Stimulated activated naive B cell treated with anti-CD40 and anti-IgM and Interleukin-4, amounts not matched to agents 10 μg/mL and 1 μg/mL and 100 μg/mL, for 72 hours (primary cell): ENCODE results near the gene GABRR1.
A peak's percentile ranks its signal among the peaks of the same experiment; 100 is the strongest.

Experiments used
- ATAC-seq, 2 donors: fragments of 150-1000 bp; cut with Tn5 transposase; replicated peaks; 2 replicates each; pipeline ENCODE4 v1.10.0; 2021; ENCODE audit warnings: moderate library complexity in 1 of 2
- DNase-seq: peaks from one replicate; pipeline ENCODE4 v3.0.0; 2021
- H3K27ac Mint-ChIP-seq: one replicate; pipeline ENCODE4 v1.8.0; 2022; ENCODE audit warnings: mild to moderate bottlenecking, mixed read lengths
- H3K27me3 Mint-ChIP-seq, 2 donors: one replicate each; pipeline ENCODE4 v1.8.0; 2022; ENCODE audit warnings: mixed read lengths in 2 of 2
- H3K36me3 Mint-ChIP-seq, 2 donors: one replicate each; pipeline ENCODE4 v1.8.0; 2022; ENCODE audit warnings: mixed read lengths in 2 of 2, mild to moderate bottlenecking in 1 of 2
- H3K4me1 Mint-ChIP-seq, 2 donors: one replicate each; pipeline ENCODE4 v1.8.0; 2022; ENCODE audit warnings: mixed read lengths in 2 of 2, mild to moderate bottlenecking in 1 of 2
- H3K4me3 Mint-ChIP-seq, 2 donors: one replicate each; pipeline ENCODE4 v1.8.0; 2022; ENCODE audit warnings: mild to moderate bottlenecking in 2 of 2, mixed read lengths in 2 of 2, moderate library complexity in 1 of 2
- H3K9me3 Mint-ChIP-seq, 2 donors: one replicate each; pipeline ENCODE4 v1.8.0; 2022; ENCODE audit warnings: mixed read lengths in 2 of 2, mild to moderate bottlenecking in 1 of 2

GABRR1 gene

GRCh38 chr6:89217299-89217910 is at the start of gene GABRR1:
TSS of gene GABRR1 (minus strand) at chr6:89217358. CDS start at chr6:89217322, 36 bp downstream.
- Mint-ChIP-seq H3K27me3 (peaks cover 7 to 9% of the 10 kb centered on the region in 2 donors), H3K4me1 (peaks cover 2 to 5% of the 10 kb centered on the region in 2 donors), H3K36me3 (no peaks in the 10 kb centered on the region), H3K9me3 (no peaks in the 10 kb centered on the region), H3K4me3 (no peak within 1 kb of the TSS), H3K27ac (no peak within 1 kb of the TSS)
- DNase-seq (no peak), ATAC-seq (no peak)

GRCh38 chr6:89264296-89264695 is 47.1 kb upstream of the GABRR1 start:
- Mint-ChIP-seq H3K27ac (no peak overlapping the region), H3K4me3 (no peak overlapping the region), H3K4me1 (peaks cover 4 to 16% of the 10 kb centered on the region in 2 donors), H3K36me3 (no peaks in the 10 kb centered on the region), H3K9me3 (no peaks in the 10 kb centered on the region), H3K27me3 (no peaks in the 10 kb centered on the region)
- no peak for DNase-seq
- ATAC-seq, result no peak

- no peaks in the 10 kb centered on the region for H3K27me3 Mint-ChIP-seq
- no peak for DNase-seq
- ATAC-seq, result peak; percentile 44 to 51
Measured at GRCh38 chr6:89260832-89261231, 43.7 kb upstream of the GABRR1 start.

GRCh38 chr6:89260310-89260709 is 43.2 kb upstream of the GABRR1 start:
- no peak for DNase-seq
- no peaks in the 10 kb centered on the region for H3K27me3 Mint-ChIP-seq
- H3K36me3 Mint-ChIP-seq, result no peaks in the 10 kb centered on the region
- no peak overlapping the region for H3K4me3 Mint-ChIP-seq
- H3K4me1 Mint-ChIP-seq, result peaks cover 9 to 22% of the 10 kb centered on the region in 2 donors
- no peak overlapping the region for H3K27ac Mint-ChIP-seq
- H3K9me3 Mint-ChIP-seq, result no peaks in the 10 kb centered on the region
- ATAC-seq, result peak; percentile 55 to 66

More at GRCh38 chr6:89260832-89261231, 43.7 kb upstream of the GABRR1 start:
- Mint-ChIP-seq H3K4me3 (no peak overlapping the region), H3K27ac (no peak overlapping the region), H3K36me3 (no peaks in the 10 kb centered on the region), H3K4me1 (peaks cover 9 to 22% of the 10 kb centered on the region in 2 donors), H3K9me3 (no peaks in the 10 kb centered on the region)

- Mint-ChIP-seq H3K27me3 (no peaks in the 10 kb centered on the region), H3K4me3 (no peak overlapping the region), H3K27ac (peak overlapping the region; percentile 42), H3K36me3 (no peaks in the 10 kb centered on the region), H3K4me1 (peaks cover 9 to 22% of the 10 kb centered on the region in 2 donors), H3K9me3 (no peaks in the 10 kb centered on the region)
- DNase-seq (no peak), ATAC-seq (peak; percentile 60 to 84)
Measured at GRCh38 chr6:89258912-89259311, 41.8 kb upstream of the GABRR1 start.

GRCh38 chr6:89257781-89258180 is 40.6 kb upstream of the GABRR1 start:
- no peak overlapping the region for H3K4me3 Mint-ChIP-seq
- no peak for DNase-seq
- H3K36me3 Mint-ChIP-seq, result no peaks in the 10 kb centered on the region
- no peaks in the 10 kb centered on the region for H3K27me3 Mint-ChIP-seq
- no peak for ATAC-seq
- no peaks in the 10 kb centered on the region for H3K9me3 Mint-ChIP-seq
- H3K4me1 Mint-ChIP-seq, result peaks cover 9 to 22% of the 10 kb centered on the region in 2 donors
- H3K27ac Mint-ChIP-seq, result no peak overlapping the region

- H3K27ac Mint-ChIP-seq, result no peak overlapping the region
- ATAC-seq, result no peak
- no peaks in the 10 kb centered on the region for H3K9me3 Mint-ChIP-seq
- H3K36me3 Mint-ChIP-seq, result no peaks in the 10 kb centered on the region
- no peaks in the 10 kb centered on the region for H3K27me3 Mint-ChIP-seq
- peaks cover 9 to 22% of the 10 kb centered on the region in 2 donors for H3K4me1 Mint-ChIP-seq
- H3K4me3 Mint-ChIP-seq, result no peak overlapping the region
- no peak for DNase-seq
Measured at GRCh38 chr6:89257346-89257745, 40.2 kb upstream of the GABRR1 start.

GRCh38 chr6:89255417-89255816 is 38.3 kb upstream of the GABRR1 start:
- peaks cover 7 to 15% of the 10 kb centered on the region in 2 donors for H3K4me1 Mint-ChIP-seq
- no peaks in the 10 kb centered on the region for H3K27me3 Mint-ChIP-seq
- no peak for ATAC-seq
- no peak overlapping the region for H3K27ac Mint-ChIP-seq
- no peak overlapping the region for H3K4me3 Mint-ChIP-seq
- H3K36me3 Mint-ChIP-seq, result no peaks in the 10 kb centered on the region
- H3K9me3 Mint-ChIP-seq, result no peaks in the 10 kb centered on the region
- DNase-seq, result no peak

GRCh38 chr6:89254569-89254968 is 37.4 kb upstream of the GABRR1 start:
- peaks cover 6 to 9% of the 10 kb centered on the region in 2 donors for H3K4me1 Mint-ChIP-seq
- H3K27ac Mint-ChIP-seq, result no peak overlapping the region
- H3K36me3 Mint-ChIP-seq, result no peaks in the 10 kb centered on the region
- no peak overlapping the region for H3K4me3 Mint-ChIP-seq
- DNase-seq, result no peak
- no peaks in the 10 kb centered on the region for H3K27me3 Mint-ChIP-seq
- H3K9me3 Mint-ChIP-seq, result no peaks in the 10 kb centered on the region
- ATAC-seq, result no peak

- Mint-ChIP-seq H3K9me3 (no peaks in the 10 kb centered on the region), H3K27me3 (no peaks in the 10 kb centered on the region), H3K36me3 (no peaks in the 10 kb centered on the region), H3K27ac (no peak overlapping the region), H3K4me1 (no peaks in the 10 kb centered on the region), H3K4me3 (no peak overlapping the region)
- DNase-seq (no peak), ATAC-seq (no peak)
Measured at GRCh38 chr6:89252907-89253306, 35.7 kb upstream of the GABRR1 start.

GRCh38 chr6:89251976-89252375 is 34.8 kb upstream of the GABRR1 start:
- ATAC-seq (no peak), DNase-seq (no peak)
- H3K27me3 Mint-ChIP-seq, result no peaks in the 10 kb centered on the region
- H3K27ac Mint-ChIP-seq, result no peak overlapping the region
- no peaks in the 10 kb centered on the region for H3K9me3 Mint-ChIP-seq
- H3K36me3 Mint-ChIP-seq, result no peaks in the 10 kb centered on the region
- no peaks in the 10 kb centered on the region for H3K4me1 Mint-ChIP-seq
- no peak overlapping the region for H3K4me3 Mint-ChIP-seq

GRCh38 chr6:89251170-89251569 is 34.0 kb upstream of the GABRR1 start:
- Mint-ChIP-seq H3K4me3 (no peak overlapping the region), H3K9me3 (no peaks in the 10 kb centered on the region), H3K27me3 (no peaks in the 10 kb centered on the region), H3K36me3 (no peaks in the 10 kb centered on the region), H3K4me1 (no peaks in the 10 kb centered on the region), H3K27ac (no peak overlapping the region)
- ATAC-seq (no peak), DNase-seq (no peak)

- no peak overlapping the region for H3K27ac Mint-ChIP-seq
- ATAC-seq (no peak), DNase-seq (no peak)
- no peaks in the 10 kb centered on the region for H3K9me3 Mint-ChIP-seq
- H3K36me3 Mint-ChIP-seq, result no peaks in the 10 kb centered on the region
- no peaks in the 10 kb centered on the region for H3K27me3 Mint-ChIP-seq
- H3K4me3 Mint-ChIP-seq, result no peak overlapping the region
- no peaks in the 10 kb centered on the region for H3K4me1 Mint-ChIP-seq
Measured at GRCh38 chr6:89250239-89250638, 33.1 kb upstream of the GABRR1 start.

- no peak for DNase-seq
- no peak overlapping the region for H3K27ac Mint-ChIP-seq
- no peak for ATAC-seq
- H3K36me3 Mint-ChIP-seq, result no peaks in the 10 kb centered on the region
- H3K9me3 Mint-ChIP-seq, result no peaks in the 10 kb centered on the region
- H3K27me3 Mint-ChIP-seq, result peaks cover 5 to 21% of the 10 kb centered on the region in 2 donors
- no peak overlapping the region for H3K4me3 Mint-ChIP-seq
- H3K4me1 Mint-ChIP-seq, result peaks cover 9 to 16% of the 10 kb centered on the region in 2 donors
Measured at GRCh38 chr6:89244241-89244985, 27.3 kb upstream of the GABRR1 start.

- Mint-ChIP-seq H3K4me3 (no peak overlapping the region), H3K27me3 (peaks cover 7 to 21% of the 10 kb centered on the region in 2 donors), H3K9me3 (no peaks in the 10 kb centered on the region), H3K4me1 (peaks cover 11 to 21% of the 10 kb centered on the region in 2 donors), H3K27ac (no peak overlapping the region), H3K36me3 (no peaks in the 10 kb centered on the region)
- DNase-seq (no peak), ATAC-seq (no peak)
Measured at GRCh38 chr6:89243331-89243629, 26.1 kb upstream of the GABRR1 start.
